Osteocyte (in vitro differentiated cells): ENCODE data around the gene JDP2. TPM values are rescaled to one million over a fixed set of nuclear protein-coding genes. Genes with fewer than 3 reads are reported as not detected.

ENCODE experiments used
- DNase-seq: peaks from one replicate; pipeline ENCODE4 v3.0.0; 2021; ENCODE audit warnings: mixed read lengths; ENCODE audit not compliant: unreplicated experiment; ENCODE audit errors: extremely low spot score
- H3K27ac Mint-ChIP-seq: one replicate; pipeline ENCODE4 v1.8.0; 2021; ENCODE audit warnings: mild to moderate bottlenecking, mixed read lengths; ENCODE audit not compliant: unreplicated experiment
- H3K27me3 Mint-ChIP-seq: one replicate; pipeline ENCODE4 v1.8.0; 2021; ENCODE audit warnings: mixed read lengths; ENCODE audit not compliant: unreplicated experiment
- H3K36me3 Mint-ChIP-seq: one replicate; pipeline ENCODE4 v1.8.0; 2021; ENCODE audit warnings: mixed read lengths; ENCODE audit not compliant: unreplicated experiment
- H3K4me1 Mint-ChIP-seq: one replicate; pipeline ENCODE4 v1.8.0; 2021; ENCODE audit warnings: mixed read lengths; ENCODE audit not compliant: unreplicated experiment
- H3K4me3 Mint-ChIP-seq: one replicate; pipeline ENCODE4 v1.8.0; 2021; ENCODE audit warnings: mild to moderate bottlenecking, moderate library complexity, mixed read lengths; ENCODE audit not compliant: unreplicated experiment
- H3K9me3 Mint-ChIP-seq: one replicate; pipeline ENCODE4 v1.8.0; 2021; ENCODE audit warnings: mixed read lengths; ENCODE audit not compliant: unreplicated experiment
- total RNA-seq: library from RNA; stranded (reverse); gene quantifications from 2 replicates; pipeline ENCODE4 v1.2.1, GENCODE V29; 2021
- TF ChIP-seq, protein P1 (sequence below): fragments of 200-600 bp; sonication (generic); IDR thresholded peaks from 2 replicates; pipeline ENCODE4 v1.5.0; 2021; ENCODE audit warnings: antibody characterized with exemption, mild to moderate bottlenecking, moderate library complexity

JDP2 gene
- total RNA-seq, 1 donor from 2014 or later: 57.1 TPM

- H3K4me3 Mint-ChIP-seq: no peak overlapping the region
- H3K27me3 Mint-ChIP-seq: no peaks in the 10 kb centered on the region
- H3K27ac Mint-ChIP-seq: peak overlapping the region; percentile 98
- no peaks in the 10 kb centered on the region for H3K9me3 Mint-ChIP-seq
- TF ChIP-seq, protein P1, sequence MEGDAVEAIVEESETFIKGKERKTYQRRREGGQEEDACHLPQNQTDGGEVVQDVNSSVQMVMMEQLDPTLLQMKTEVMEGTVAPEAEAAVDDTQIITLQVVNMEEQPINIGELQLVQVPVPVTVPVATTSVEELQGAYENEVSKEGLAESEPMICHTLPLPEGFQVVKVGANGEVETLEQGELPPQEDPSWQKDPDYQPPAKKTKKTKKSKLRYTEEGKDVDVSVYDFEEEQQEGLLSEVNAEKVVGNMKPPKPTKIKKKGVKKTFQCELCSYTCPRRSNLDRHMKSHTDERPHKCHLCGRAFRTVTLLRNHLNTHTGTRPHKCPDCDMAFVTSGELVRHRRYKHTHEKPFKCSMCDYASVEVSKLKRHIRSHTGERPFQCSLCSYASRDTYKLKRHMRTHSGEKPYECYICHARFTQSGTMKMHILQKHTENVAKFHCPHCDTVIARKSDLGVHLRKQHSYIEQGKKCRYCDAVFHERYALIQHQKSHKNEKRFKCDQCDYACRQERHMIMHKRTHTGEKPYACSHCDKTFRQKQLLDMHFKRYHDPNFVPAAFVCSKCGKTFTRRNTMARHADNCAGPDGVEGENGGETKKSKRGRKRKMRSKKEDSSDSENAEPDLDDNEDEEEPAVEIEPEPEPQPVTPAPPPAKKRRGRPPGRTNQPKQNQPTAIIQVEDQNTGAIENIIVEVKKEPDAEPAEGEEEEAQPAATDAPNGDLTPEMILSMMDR: no peak
- no peak for DNase-seq
- peaks cover 84% of the 10 kb centered on the region for H3K4me1 Mint-ChIP-seq
- H3K36me3 Mint-ChIP-seq: peaks cover 13% of the 10 kb centered on the region
Measured at GRCh38 chr14:75450381-75451276, 22.8 kb downstream of the JDP2 start.

DNA sequence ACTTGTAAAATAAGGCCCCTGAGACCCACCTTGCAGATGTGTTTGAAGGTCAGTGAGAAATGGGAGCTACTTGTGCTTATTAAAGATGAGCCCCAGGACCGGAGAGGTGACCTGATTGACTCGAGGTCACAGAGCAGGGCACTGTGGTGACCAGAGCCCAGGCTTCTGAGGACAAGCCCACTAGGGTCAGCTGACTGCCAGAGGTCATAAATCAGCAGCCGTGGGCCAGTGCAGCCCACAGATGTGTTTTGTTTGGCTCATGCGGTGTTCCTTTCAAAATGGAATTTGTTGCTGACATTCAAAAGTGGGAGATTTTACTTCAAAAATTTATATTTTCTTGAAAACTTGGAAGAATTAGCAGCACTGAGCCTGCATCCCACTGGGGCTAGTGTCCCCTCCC lies 24.5 kb downstream of the JDP2 start:
- TF ChIP-seq, protein P1: no peak
- Mint-ChIP-seq H3K27me3 (no peaks in the 10 kb centered on the region), H3K9me3 (no peaks in the 10 kb centered on the region), H3K36me3 (peaks cover 13% of the 10 kb centered on the region), H3K4me3 (peak overlapping the region; percentile 47), H3K4me1 (peaks cover 96% of the 10 kb centered on the region), H3K27ac (peak overlapping the region; percentile 98)
- DNase-seq: no peak

- H3K4me3 Mint-ChIP-seq: peak overlapping the region; percentile 47
- peaks cover 94% of the 10 kb centered on the region for H3K4me1 Mint-ChIP-seq
- peak overlapping the region; percentile 98 for H3K27ac Mint-ChIP-seq
- peaks cover 12% of the 10 kb centered on the region for H3K36me3 Mint-ChIP-seq
- no peaks in the 10 kb centered on the region for H3K27me3 Mint-ChIP-seq
- DNase-seq: peak; percentile 97
- TF ChIP-seq, protein P1: no peak
- no peaks in the 10 kb centered on the region for H3K9me3 Mint-ChIP-seq
Measured at GRCh38 chr14:75452900-75453816, 25.3 kb downstream of the JDP2 start.

DNA sequence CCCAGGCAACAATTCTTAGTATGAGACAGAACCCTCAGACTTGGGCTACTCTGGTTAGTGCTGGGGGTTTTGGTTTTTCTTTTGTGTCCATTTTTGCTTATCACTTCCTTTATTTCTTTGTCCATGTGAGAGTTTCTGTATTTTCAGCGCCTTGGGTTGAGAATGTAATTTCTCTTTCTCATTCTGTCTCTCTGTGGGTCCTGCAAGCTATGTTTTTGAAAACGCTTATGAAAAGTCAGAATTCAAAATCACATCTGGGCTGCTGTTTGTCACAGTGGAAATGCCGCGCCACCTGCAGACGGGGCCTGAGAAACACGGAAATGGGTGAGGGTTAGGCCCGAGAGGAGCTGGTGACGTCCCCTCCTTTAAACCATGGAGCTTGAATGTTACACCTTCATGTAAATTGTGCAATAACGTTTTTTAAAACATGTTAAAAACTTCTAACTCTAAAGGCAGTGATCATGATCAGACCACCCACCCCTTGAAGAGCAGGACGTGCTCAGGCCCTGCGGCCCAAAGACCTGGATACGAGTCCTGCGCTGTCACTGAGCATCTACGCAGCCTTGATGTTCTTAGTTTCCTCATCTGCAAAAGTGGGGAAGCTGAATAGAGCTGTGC lies 26.1 kb downstream of the JDP2 start:
- Mint-ChIP-seq H3K4me3 (peak overlapping the region; percentile 8), H3K4me1 (peaks cover 93% of the 10 kb centered on the region), H3K27me3 (no peaks in the 10 kb centered on the region), H3K9me3 (no peaks in the 10 kb centered on the region), H3K27ac (peak overlapping the region; percentile 98), H3K36me3 (peaks cover 13% of the 10 kb centered on the region)
- DNase-seq: no peak
- TF ChIP-seq, protein P1: no peak
